CD14-positive monocyte (primary cell): ENCODE data around the gene TMED9. TPM values are rescaled to one million over a fixed set of nuclear protein-coding genes. Genes with fewer than 3 reads are reported as not detected.

Source experiments
- DNase-seq, 3 donors: peaks; one replicate each; pipeline ENCODE4 v3.0.0-alpha.2; 2011 to 2022
- H2AFZ ChIP-seq: 2 replicates; pipeline ENCODE4 v1.6.0; 2012; ENCODE audit warnings: mild to moderate bottlenecking, low read depth, low read length, inconsistent platforms; ENCODE audit not compliant: insufficient read depth, poor library complexity, severe bottlenecking
- H3K27ac ChIP-seq, 2 donors: 1 replicate in 1 of 2; 2 replicates in 1 of 2; pipeline ENCODE4 v1.5.1; 2012 to 2013; ENCODE audit warnings: low read length in 2 of 2, control low read depth in 1 of 2, inconsistent platforms in 1 of 2, low read depth in 1 of 2, mild to moderate bottlenecking in 1 of 2
- H3K27me3 ChIP-seq, 2 donors: one replicate each; pipeline versions ENCODE4 v1.6.0 to v1.6.1; 2011 to 2013; ENCODE audit warnings: low read length in 2 of 2; ENCODE audit not compliant: control insufficient read depth in 2 of 2, insufficient read depth in 2 of 2
- H3K36me3 ChIP-seq, 2 donors: replicated peaks in 1 of 2; 1 replicate in 1 of 2; 2 replicates in 1 of 2; pipeline versions ENCODE4 v1.5.1 to v1.6.1; 2012 to 2013; ENCODE audit warnings: low read length in 2 of 2, control low read depth in 1 of 2, inconsistent platforms in 1 of 2, mild to moderate bottlenecking in 1 of 2; ENCODE audit not compliant: insufficient read depth in 2 of 2, control insufficient read depth in 1 of 2
- H3K4me1 ChIP-seq, 2 donors: 1 replicate in 1 of 2; 2 replicates in 1 of 2; pipeline versions ENCODE4 v1.5.1 to v1.6.1; 2012 to 2013; ENCODE audit warnings: low read length in 2 of 2, control low read depth in 1 of 2, inconsistent platforms in 1 of 2, mild to moderate bottlenecking in 1 of 2, moderate library complexity in 1 of 2; ENCODE audit not compliant: insufficient read depth in 2 of 2, control insufficient read depth in 1 of 2
- H3K4me2 ChIP-seq: replicated peaks from 2 replicates; pipeline ENCODE3; 2012; ENCODE audit warnings: low read length, moderate library complexity, mild to moderate bottlenecking; ENCODE audit not compliant: poor library complexity, severe bottlenecking; ENCODE audit errors: extremely low read depth
- H3K4me3 ChIP-seq, 3 experiments: fragments of 200-600 bp in 1 of 3; sonication (generic) in 1 of 3; replicated peaks in 1 of 3; 1 replicate in 2 of 3; 2 replicates in 1 of 3; pipeline ENCODE4 v1.5.1; 2011 to 2013; ENCODE audit warnings: low read length in 3 of 3, mild to moderate bottlenecking in 3 of 3, control low read depth in 2 of 3, low read depth in 2 of 3, inconsistent platforms in 1 of 3, moderate library complexity in 1 of 3
- H3K79me2 ChIP-seq: 2 replicates; pipeline ENCODE4 v1.6.0; 2012; ENCODE audit warnings: mild to moderate bottlenecking, control low read depth, inconsistent platforms, low read length, moderate library complexity; ENCODE audit not compliant: insufficient read depth
- H3K9ac ChIP-seq: 2 replicates; pipeline ENCODE4 v1.6.0; 2017; ENCODE audit warnings: low read length, mild to moderate bottlenecking; ENCODE audit not compliant: insufficient read depth, poor library complexity, severe bottlenecking
- H3K9me3 ChIP-seq, 2 donors: replicated peaks in 1 of 2; 1 replicate in 1 of 2; 2 replicates in 1 of 2; pipeline versions ENCODE4 v1.5.1 to v1.6.1; 2012 to 2013; ENCODE audit warnings: low read length in 2 of 2, control low read depth in 1 of 2; ENCODE audit not compliant: control insufficient read depth in 1 of 2, insufficient read depth in 1 of 2
- H4K20me1 ChIP-seq: 2 replicates; pipeline ENCODE4 v1.6.0; 2012; ENCODE audit warnings: mild to moderate bottlenecking, low read length, control low read depth, moderate library complexity; ENCODE audit not compliant: insufficient read depth
- H3K27ac Mint-ChIP-seq, 7 donors: one replicate each; pipeline ENCODE4 v1.8.0; 2020; ENCODE audit warnings: mild to moderate bottlenecking in 7 of 7, mixed read lengths in 7 of 7, moderate library complexity in 6 of 7, inconsistent platforms in 2 of 7
- H3K27me3 Mint-ChIP-seq, 3 donors: one replicate each; pipeline ENCODE4 v1.8.0; 2021 to 2022; ENCODE audit warnings: low read depth in 3 of 3, mild to moderate bottlenecking in 3 of 3, mixed read lengths in 3 of 3, moderate library complexity in 3 of 3, inconsistent platforms in 1 of 3
- H3K36me3 Mint-ChIP-seq, 2 donors: one replicate each; pipeline ENCODE4 v1.8.0; 2020; ENCODE audit warnings: mixed read lengths in 2 of 2, inconsistent platforms in 1 of 2, mild to moderate bottlenecking in 1 of 2
- H3K4me1 Mint-ChIP-seq: one replicate; pipeline ENCODE4 v1.8.0; 2020; ENCODE audit warnings: mild to moderate bottlenecking, mixed read lengths
- H3K4me3 Mint-ChIP-seq, 2 donors: one replicate each; pipeline ENCODE4 v1.8.0; 2020; ENCODE audit warnings: mild to moderate bottlenecking in 2 of 2, mixed read lengths in 2 of 2, moderate library complexity in 1 of 2
- H3K9me3 Mint-ChIP-seq, 7 donors: one replicate each; pipeline ENCODE4 v1.8.0; 2020 to 2022; ENCODE audit warnings: mixed read lengths in 7 of 7, mild to moderate bottlenecking in 6 of 7, moderate library complexity in 6 of 7, inconsistent platforms in 2 of 7
- WGBS: methylation state at CpG from one replicate; pipeline ENCODE4 v1.1.5; 2013; ENCODE audit warnings: missing lambda C conversion rate; ENCODE audit not compliant: insufficient coverage; 5-methylcytosine and 5-hydroxymethylcytosine counted together
- intact Hi-C, 2 donors: fragments of 100-400 bp; cut with micrococcal nuclease; formaldehyde crosslinking; loops; one replicate each; pipeline versions ENCODE4 v1.15.0 to v1.15.1; 2023
- polyA plus RNA-seq, 3 donors: library from polyadenylated mRNA; depleted of rRNA in 1 of 3; unstranded in 2 of 3; stranded (reverse) in 1 of 3; fragments of 300-500 nt in 2 of 3; fragments of >200 nt in 1 of 3; fragmentation: Illumina TruSeq in 2 of 3; gene quantifications; 1 replicate in 2 of 3; 2 replicates in 1 of 3; pipeline ENCODE4 v1.2.3, GENCODE V29; 2012 to 2021
- TF ChIP-seq, protein P1 (sequence below): fragments of 200-600 bp; IDR thresholded peaks from one replicate; pipeline ENCODE4 v1.8.0; 2022; ENCODE audit warnings: antibody characterized with exemption, mild to moderate bottlenecking

TMED9 gene
- polyA plus RNA-seq, 3 donors: 98.2 to 150 (median 136) TPM

DNA sequence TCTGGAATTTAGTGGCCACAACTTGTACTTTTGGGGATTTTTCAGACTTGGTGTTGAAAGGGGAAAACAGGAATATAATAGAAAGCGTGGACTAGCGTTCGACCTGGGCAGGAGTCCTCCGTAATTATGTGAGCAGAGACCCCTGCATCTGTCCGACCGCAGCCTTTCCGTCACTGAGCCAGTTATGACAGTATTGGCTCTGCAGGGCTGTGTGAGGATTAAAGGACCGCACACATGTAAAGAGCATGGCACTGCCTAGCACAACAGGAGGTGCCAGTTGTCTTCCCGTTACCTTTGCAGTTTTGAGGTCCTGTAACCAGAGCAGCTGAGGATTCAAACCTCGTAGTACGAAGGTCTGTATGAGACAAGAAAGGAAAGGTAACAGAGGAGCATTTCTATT lies 9.1 kb downstream of the TMED9 start:
- Mint-ChIP-seq H3K36me3 (peaks cover 25 to 29% of the 10 kb centered on the region in 2 donors), H3K4me1 (peaks cover 30% of the 10 kb centered on the region), H3K4me3 (peak overlapping the region; percentile 83 to 97), H3K27me3 (peaks cover 0 to 3% (median 1%) of the 10 kb centered on the region in 3 donors), H3K27ac (peak overlapping the region in 5 of 7 donors; percentile 88 to 95 (median 90)), H3K9me3 (peaks cover 0 to 2% (median 0%) of the 10 kb centered on the region in 7 donors)
- H3K4me2 ChIP-seq: peak overlapping the region; percentile 98
- H3K9ac ChIP-seq: no peak overlapping the region
- H4K20me1 ChIP-seq: peaks cover 11% of the 10 kb centered on the region
- H3K9me3 ChIP-seq: no peaks in the 10 kb centered on the region
- 95% methylated on average over 9 of the region's 11 CpGs for whole genome bisulfite sequencing
- H3K36me3 ChIP-seq: peaks cover 8 to 29% of the 10 kb centered on the region in 2 donors
- peak overlapping the region in 1 of 3 experiments; percentile 90 for H3K4me3 ChIP-seq
- intact Hi-C loops: no loop called here
- no peaks in the 10 kb centered on the region for H3K27me3 ChIP-seq
- TF ChIP-seq, protein P1, sequence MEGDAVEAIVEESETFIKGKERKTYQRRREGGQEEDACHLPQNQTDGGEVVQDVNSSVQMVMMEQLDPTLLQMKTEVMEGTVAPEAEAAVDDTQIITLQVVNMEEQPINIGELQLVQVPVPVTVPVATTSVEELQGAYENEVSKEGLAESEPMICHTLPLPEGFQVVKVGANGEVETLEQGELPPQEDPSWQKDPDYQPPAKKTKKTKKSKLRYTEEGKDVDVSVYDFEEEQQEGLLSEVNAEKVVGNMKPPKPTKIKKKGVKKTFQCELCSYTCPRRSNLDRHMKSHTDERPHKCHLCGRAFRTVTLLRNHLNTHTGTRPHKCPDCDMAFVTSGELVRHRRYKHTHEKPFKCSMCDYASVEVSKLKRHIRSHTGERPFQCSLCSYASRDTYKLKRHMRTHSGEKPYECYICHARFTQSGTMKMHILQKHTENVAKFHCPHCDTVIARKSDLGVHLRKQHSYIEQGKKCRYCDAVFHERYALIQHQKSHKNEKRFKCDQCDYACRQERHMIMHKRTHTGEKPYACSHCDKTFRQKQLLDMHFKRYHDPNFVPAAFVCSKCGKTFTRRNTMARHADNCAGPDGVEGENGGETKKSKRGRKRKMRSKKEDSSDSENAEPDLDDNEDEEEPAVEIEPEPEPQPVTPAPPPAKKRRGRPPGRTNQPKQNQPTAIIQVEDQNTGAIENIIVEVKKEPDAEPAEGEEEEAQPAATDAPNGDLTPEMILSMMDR: no peak
- peaks cover 19 to 23% of the 10 kb centered on the region in 2 donors for H3K4me1 ChIP-seq
- no peak for DNase-seq
- peak overlapping the region in 1 of 2 donors; percentile 91 for H3K27ac ChIP-seq
- H3K79me2 ChIP-seq: peaks cover 15% of the 10 kb centered on the region
- H2AFZ ChIP-seq: peak overlapping the region; percentile 97

DNA sequence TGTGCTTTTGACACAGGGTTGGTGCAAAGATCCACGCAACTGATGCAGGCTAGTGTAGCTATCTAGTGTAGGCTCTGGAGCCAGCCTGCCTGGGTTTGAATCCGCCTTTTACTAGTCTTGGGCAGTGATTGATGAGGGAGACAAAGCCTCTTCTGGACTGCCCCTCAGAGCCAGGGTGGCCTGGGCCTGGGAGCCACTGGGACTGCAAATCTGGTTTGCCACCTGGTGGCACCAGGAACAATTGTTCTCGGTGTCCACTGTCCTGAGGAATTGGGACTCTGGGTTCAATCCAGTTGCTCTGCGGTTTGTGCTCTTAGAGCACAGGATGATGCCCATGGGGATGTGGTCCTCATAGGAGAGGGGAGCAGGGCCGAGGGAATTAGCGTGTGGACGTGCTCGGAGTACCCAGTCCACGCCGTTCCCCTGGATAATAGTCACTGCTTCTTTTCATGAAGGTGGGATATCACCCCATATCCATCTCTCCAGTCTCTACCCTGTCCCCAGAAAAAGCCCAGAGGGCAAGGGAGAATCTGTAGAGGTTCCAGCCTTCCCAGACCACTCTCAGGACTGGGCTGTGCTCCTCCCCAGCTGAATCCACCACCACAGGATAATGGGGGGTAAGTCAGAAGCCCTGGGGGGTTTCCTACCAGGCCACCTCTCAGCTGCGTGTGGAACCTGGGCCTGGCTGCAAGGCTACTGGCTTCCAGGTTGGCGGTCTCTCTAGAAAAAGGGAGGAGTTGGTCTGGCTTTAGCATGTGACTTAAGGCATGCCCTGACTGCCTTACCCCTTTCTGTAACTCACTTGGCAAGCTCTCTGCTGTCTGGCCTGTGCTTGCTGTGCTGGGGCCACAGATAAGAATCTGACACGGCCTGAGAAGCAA lies 9.8 kb downstream of the TMED9 start:
- Histone ChIP-seq H3K9ac (no peak overlapping the region), H2AFZ (no peak overlapping the region), H3K4me1 (peaks cover 19 to 23% of the 10 kb centered on the region in 2 donors), H3K9me3 (no peaks in the 10 kb centered on the region), H3K36me3 (peaks cover 4 to 27% of the 10 kb centered on the region in 2 donors), H3K79me2 (peaks cover 15% of the 10 kb centered on the region), H3K27ac (no peak overlapping the region), H3K4me2 (no peak overlapping the region), H3K27me3 (no peaks in the 10 kb centered on the region), H4K20me1 (peaks cover 11% of the 10 kb centered on the region), H3K4me3 (no peak overlapping the region)
- intact Hi-C loops: no loop called here
- WGBS: 97% methylated on average over 5 of the region's 13 CpGs
- Mint-ChIP-seq H3K9me3 (peaks cover 0 to 2% (median 0%) of the 10 kb centered on the region in 7 donors), H3K36me3 (peaks cover 26 to 28% of the 10 kb centered on the region in 2 donors), H3K4me1 (peaks cover 27% of the 10 kb centered on the region), H3K27ac (no peak overlapping the region), H3K27me3 (peaks cover 0 to 5% (median 1%) of the 10 kb centered on the region in 3 donors), H3K4me3 (no peak overlapping the region)
- DNase-seq: no peak
- TF ChIP-seq, protein P1: no peak
